ENCODE results near the gene BCL2L12. TPM values are rescaled to one million over a fixed set of nuclear protein-coding genes. Genes with fewer than 3 reads are reported as not detected.

BCL2L12 gene
- total RNA-seq, 4 donors from 2014 or later = 3.6 to 9.2 (median 5.9) TPM

DNA sequence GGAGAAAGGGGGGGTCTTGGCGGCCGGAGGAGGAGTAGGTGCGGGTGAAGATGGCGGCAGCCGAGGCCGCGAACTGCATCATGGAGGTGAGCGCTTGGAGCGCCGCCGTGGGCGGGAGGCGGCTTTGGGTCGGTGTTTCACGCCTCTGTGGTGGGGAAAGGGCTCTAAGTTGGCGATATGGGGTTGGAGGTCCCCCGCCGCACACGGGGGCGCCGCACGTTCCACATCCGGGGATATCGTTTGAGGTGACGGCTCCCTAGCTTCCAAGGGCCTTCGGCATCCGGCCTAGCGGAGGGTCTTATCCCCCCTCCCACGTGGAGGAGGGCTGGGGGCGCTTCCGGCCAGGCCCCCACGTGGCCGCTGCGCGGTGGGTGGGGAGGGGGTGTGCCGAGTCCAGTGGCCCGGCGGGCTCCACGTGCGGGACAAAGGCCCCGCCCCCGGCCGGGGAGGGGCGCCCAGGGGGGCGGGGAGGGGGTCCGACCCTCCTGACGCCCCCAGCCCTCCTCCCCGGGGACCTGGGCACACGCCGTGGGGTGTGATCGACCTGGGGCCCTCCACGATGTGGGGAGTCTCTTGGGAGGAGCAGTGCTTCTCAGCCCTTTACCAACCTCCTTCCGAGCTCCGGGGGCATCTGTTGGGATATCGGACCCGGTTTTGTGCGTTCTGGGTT, 11.6 kb downstream of the BCL2L12 start, which contains the start of gene PRMT1:
TSS of gene PRMT1 (plus strand) at position 41 of the 670 bp plus-strand sequence. CDS start at position 51, 10 bp downstream.
- DNase-seq (ENCODE audit: low spot score) = no peak
- ATAC-seq (ENCODE audit: low FRiP score) = no peak
- TF ChIP-seq, protein P1, sequence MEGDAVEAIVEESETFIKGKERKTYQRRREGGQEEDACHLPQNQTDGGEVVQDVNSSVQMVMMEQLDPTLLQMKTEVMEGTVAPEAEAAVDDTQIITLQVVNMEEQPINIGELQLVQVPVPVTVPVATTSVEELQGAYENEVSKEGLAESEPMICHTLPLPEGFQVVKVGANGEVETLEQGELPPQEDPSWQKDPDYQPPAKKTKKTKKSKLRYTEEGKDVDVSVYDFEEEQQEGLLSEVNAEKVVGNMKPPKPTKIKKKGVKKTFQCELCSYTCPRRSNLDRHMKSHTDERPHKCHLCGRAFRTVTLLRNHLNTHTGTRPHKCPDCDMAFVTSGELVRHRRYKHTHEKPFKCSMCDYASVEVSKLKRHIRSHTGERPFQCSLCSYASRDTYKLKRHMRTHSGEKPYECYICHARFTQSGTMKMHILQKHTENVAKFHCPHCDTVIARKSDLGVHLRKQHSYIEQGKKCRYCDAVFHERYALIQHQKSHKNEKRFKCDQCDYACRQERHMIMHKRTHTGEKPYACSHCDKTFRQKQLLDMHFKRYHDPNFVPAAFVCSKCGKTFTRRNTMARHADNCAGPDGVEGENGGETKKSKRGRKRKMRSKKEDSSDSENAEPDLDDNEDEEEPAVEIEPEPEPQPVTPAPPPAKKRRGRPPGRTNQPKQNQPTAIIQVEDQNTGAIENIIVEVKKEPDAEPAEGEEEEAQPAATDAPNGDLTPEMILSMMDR (IDR thresholded peaks at IDR 0.05) = no peak

DNA sequence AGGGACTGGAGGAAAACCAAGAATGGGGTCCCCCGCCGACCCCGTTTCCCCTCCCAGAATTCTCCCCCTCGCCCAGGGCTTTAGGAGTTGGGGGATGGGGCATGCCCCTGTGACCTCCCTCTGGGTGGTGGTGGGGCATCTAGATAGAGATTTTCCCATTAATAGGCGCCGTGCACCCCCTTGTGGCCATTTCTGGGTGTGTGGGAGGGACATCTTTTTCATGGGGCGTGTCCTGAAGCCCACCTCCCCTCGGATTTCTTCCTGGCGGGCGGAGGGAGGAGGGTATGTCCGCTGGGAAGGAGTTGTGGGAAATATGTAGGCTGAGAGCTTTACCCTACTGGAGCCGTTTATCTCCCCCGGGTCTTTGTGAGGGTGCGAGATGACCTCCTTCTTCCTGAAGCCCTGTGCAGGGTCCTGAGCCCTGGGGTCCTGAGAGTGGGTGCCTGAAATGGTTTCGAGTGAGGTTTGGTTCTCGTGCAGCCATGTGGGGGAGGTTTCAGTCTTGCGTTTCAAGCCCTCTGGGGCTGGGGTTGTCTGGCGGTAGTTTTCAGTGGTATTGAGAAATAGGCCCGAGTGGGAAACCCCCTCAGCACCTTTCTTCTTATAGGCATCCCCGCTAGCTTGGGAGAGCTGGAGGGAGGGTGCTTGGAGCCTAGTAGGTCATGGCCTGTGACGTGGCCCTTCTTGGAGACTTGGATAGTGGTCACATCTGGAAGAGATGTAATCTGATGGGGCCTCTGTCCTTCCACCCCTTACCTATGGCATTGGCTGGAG, 12.4 kb downstream of the BCL2L12 start:
- peak; percentile 95 for DNase-seq (ENCODE audit: low spot score)
- ATAC-seq (ENCODE audit: low FRiP score) = peak; percentile 11
- TF ChIP-seq, protein P1 (IDR thresholded peaks at IDR 0.05) = peak in 1 of 3 donors; percentile 64

DNA sequence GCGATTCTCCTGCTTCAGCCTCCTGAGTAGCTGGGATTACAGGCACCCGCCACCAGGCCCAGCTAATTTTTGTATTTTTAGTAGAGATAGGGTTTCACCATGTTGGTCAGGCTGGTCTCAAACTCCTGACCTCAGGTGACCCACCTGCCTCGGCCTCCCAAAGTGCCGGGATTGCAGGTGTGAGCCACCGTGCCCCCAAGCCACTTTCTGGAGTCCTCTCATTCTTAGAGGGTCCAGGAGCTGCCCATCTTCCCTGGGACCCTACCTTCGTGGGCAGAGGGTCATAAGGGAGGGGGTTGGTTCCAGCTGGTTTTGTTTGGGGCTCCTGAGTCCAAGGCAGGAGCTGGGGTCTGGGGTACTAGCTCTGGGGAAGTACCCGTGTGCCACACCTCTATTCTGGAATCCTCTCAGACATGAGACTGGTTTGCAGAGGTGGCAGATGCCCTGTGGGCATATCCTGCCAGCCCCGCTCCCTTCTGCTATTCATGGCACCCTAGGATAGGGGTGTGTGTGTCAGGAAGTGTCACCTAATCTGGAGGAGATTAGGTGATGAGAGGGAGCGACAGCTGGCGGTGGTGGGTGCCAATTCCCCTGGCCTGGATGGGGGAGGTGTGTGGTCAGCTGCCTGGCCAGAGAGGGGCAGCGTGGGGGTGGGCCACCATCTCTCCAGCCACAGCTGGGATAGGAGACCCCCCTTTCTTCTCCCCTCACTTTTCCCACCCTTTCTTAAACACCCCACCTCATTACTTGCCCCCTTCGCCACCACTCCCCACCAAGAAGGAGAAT, 13.4 kb downstream of the BCL2L12 start:
- DNase-seq (ENCODE audit: low spot score) (no peak), ATAC-seq (ENCODE audit: low FRiP score) (no peak)
- TF ChIP-seq, protein P1 (IDR thresholded peaks at IDR 0.05) = no peak

DNA sequence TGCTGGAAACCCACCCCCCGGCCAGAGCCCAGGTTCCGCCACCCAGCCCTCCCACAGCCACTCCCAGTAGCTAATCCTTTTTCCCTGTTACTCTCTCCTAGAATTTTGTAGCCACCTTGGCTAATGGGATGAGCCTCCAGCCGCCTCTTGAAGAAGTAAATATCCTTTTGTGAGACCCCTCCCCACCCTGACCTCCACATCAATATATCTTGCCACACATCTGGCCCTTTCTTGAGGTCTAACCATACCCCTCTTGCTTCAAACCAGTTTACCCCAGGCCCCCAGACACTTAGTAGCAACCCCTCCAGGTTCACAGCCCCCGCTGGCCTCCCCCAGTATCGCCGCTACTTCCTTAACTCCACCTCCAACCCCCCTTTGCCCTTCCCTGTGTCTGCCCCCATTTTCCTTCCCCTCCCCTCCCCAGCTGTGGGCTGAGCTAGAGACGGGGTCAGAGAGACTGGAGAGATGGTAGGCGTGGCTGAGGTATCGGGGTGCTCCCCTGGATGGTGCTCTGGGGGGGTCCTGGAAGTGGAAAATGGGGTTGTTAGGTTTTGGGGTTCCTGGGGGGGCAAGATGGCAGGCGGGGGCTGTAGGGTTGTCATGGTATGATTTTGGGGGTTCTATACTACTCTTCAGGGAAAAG, 14.2 kb downstream of the BCL2L12 start:
- DNase-seq (ENCODE audit: low spot score) (no peak), ATAC-seq (ENCODE audit: low FRiP score) (no peak)
- TF ChIP-seq, protein P1 (IDR thresholded peaks at IDR 0.05) = no peak

DNA sequence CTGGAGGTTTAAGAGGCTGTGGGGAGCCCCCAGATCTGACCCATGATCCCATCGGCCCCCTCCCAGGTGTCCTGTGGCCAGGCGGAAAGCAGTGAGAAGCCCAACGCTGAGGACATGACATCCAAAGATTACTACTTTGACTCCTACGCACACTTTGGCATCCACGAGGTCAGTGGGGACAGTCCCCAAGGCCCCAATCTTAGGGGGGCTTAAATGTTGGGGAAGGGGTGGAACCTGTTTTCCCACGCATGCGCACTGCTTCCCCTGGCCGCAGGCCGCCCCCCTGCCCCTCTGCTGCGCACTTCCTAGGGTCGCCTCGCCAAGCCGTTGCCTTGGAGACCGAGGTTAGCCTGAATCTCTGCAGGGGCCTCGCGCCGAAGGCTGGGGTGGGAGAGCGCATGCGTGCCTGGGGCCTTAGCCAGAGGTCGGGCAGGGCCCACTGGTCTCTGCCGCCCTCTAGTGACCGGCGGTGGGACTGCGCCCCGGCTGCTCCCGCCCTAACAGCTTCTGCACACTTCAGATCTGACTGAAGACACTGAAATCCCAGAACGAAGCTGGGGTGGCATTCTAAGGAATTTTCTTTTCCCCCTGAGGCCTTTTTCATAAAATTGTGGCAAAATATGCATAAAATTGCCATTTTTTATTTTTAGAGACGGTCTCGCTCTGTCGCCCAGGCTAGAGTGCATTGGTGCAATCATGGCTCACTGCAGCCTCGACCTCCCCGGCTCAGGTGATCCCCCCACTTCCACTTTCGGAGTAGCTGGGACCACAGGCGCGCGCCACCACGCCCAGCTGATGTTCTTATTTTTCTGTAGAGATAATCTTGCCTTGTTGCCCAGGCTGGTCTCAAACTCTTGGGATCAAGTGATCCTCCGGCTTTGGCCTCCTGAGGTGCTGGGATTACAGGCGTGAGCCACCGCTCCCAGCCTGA, 15.0 kb downstream of the BCL2L12 start:
- DNase-seq (ENCODE audit: low spot score) (peak; percentile 78), ATAC-seq (ENCODE audit: low FRiP score) (no peak)
- TF ChIP-seq, protein P1 (IDR thresholded peaks at IDR 0.05) = peak in 2 of 3 donors; percentile 87 to 94

DNA sequence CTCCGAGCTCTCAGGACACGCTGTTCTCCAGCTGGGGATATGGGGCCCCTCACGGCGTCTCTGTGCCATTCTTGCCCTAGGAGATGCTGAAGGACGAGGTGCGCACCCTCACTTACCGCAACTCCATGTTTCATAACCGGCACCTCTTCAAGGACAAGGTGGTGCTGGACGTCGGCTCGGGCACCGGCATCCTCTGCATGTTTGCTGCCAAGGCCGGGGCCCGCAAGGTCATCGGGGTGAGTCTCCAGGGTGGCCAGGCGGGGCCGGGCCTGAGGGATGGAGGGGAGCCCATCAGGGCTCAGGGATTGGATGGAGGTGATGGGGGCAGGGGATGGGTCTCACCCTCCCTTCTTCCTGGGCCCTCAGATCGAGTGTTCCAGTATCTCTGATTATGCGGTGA, 16.1 kb downstream of the BCL2L12 start:
- TF ChIP-seq, protein P1 (IDR thresholded peaks at IDR 0.05) = no peak
- ATAC-seq (ENCODE audit: low FRiP score) = no peak
- DNase-seq (ENCODE audit: low spot score) = no peak
